Stimulated activated CD4-positive, alpha-beta T cell treated with anti-CD3 and anti-CD28 coated beads, Interleukin-4, amount 100 ng/mL, for 1 hour (primary cell): ENCODE data around the gene PALM3.

Experiments
- DNase-seq: peaks from one replicate; pipeline ENCODE4 v3.0.0-alpha.2; 2020

PALM3 gene, protein sequence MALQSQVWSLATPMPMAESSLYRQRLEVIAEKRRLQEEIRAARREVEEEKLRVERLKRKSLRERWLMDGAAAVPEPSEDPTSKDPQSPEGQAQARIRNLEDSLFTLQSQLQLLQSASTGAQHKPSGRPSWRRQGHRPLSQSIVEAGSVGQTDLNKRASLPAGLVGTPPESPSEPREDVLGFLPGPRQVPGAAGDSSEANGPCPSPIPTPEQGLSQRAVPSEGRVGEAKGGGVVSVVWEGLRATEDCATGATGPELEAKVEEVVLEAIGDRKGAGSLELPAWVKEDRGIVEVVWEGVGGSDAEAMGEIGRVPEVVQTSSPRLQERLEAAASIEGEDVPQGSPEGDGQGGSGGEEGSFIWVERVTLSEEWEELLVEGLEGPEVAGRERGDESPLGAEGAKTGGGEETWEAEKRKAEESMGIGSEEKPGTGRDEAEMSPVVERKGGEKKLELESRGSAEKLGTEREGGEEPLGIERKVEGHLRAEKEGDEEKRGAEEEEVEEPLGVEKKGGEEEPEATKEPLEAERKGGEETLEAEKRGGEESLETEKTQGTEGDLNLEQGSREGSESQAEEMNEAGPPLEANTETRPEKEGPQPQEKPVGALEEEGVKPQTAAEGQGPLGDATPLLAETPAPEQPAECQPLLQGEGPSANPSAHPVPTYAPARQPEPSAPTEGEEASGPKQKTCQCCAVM

GRCh38 chr19:14061751-14062557, at the start of gene PALM3:
Gene PALM3, minus strand, starts transcription at chr19:14062076. Its CDS starts 96 bp downstream, at chr19:14061980.
- DNase-seq = no peak

- DNase-seq = no peak
Measured at GRCh38 chr19:14111486-14111885, 49.6 kb upstream of the PALM3 start.

GRCh38 chr19:14110650-14111049, 48.8 kb upstream of the PALM3 start:
- no peak for DNase-seq

DNA sequence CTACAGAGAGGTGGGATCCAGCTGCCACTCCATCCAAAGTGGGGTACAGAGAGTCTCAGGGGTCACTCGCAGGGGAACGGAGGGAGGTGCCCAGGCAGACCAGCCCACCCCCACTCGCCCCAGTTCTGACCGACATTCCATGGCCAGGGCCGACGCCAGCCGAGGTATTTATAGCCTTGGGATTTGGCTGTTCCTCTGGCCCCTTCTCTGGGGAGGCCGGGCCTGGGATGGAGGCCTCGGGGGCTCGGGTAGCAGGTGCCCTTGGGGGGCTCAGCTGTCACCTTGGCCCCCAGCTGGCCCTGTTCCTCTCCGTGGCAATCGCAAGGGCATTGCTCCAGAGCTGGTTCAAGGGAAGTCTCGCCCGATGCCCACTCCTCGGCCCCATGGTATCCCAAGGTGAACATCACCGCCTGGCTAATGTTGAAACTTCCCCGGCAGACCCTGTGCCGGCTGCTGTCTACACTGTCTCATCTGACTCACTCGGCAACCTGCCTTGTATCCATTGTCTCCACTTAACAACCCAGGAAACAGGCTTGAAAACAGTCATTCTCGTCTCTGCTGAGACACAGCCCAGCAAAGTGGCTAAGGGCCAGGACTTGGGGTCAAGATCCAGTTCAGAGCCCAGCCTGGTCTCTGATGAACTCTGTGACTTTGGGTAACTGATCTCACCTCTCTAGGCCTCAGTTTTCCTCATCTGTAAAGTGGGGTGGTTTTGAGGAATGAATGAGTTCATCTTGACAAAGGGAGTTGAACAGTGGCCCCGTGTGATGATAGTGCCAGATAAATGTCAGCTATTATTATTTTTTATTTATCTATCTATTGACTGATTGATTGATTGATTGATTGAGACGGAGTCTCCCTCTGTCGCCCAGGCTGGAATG, 45.9 kb upstream of the PALM3 start:
- no peak for DNase-seq

DNA sequence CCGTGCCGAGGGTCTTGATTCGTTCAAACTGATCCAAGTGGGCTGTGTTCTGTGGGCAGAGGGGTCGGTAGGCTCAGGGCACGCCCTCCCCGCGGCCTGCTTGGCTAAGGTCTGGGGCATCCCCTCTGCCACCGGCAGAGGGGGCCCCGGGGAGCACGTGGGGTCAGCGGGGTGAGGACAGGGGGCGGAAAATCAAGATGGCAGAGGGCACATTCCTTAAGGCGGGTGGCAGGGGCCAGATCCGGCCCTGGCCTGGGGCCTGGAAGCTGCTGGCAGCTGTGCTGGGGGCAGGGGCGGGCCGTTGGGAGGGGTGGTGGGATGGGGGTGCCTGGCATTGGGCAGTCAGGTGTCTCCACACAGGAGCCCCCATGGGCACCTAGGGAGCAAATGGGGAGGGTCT, 45.0 kb upstream of the PALM3 start:
- no peak for DNase-seq

DNA sequence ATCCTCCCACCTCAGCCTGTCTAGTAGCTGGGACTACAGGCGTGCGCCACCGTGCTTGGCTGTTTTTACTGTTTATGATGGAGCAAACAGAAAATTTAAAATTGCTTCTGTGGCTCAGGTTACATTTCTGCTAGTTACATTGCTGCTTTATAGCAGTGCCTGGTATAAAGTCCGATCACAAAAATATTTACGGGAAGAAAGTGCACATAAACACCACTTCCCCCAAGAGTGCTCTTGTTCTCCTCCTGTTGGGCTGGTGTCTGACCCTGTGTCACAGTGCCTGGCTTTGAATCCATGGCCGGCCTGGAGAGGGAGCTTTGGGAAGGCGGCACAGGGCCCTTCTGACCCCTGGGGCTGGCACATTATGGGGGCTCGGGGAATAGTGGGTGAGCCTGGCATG, 43.8 kb upstream of the PALM3 start:
- no peak for DNase-seq

- no peak for DNase-seq
Measured at GRCh38 chr19:14103310-14103709, 41.4 kb upstream of the PALM3 start.

DNA sequence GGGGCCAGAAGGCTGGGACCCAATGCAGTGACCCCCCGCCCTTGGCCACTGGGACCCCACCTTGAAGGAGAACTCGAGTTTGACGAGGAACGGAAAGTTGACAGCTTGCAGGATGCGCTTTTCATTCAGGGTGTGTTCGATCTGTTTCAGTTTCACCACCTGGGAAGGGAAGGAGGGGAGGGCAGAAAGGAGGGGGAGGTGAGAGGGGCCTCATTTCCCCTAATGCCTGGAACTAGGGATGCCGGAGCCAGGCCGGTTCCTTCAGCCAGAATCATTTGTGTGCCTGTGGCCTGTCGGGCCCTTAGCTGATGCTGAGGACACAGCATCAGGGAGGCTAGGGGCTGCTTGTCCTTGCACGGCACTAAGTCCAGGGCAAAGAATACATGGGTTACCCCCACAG, 40.9 kb upstream of the PALM3 start:
- no peak for DNase-seq

- no peak for DNase-seq
Measured at GRCh38 chr19:14102102-14102696, 40.3 kb upstream of the PALM3 start.

- DNase-seq = no peak
Measured at GRCh38 chr19:14101003-14101545, 39.2 kb upstream of the PALM3 start.

DNA sequence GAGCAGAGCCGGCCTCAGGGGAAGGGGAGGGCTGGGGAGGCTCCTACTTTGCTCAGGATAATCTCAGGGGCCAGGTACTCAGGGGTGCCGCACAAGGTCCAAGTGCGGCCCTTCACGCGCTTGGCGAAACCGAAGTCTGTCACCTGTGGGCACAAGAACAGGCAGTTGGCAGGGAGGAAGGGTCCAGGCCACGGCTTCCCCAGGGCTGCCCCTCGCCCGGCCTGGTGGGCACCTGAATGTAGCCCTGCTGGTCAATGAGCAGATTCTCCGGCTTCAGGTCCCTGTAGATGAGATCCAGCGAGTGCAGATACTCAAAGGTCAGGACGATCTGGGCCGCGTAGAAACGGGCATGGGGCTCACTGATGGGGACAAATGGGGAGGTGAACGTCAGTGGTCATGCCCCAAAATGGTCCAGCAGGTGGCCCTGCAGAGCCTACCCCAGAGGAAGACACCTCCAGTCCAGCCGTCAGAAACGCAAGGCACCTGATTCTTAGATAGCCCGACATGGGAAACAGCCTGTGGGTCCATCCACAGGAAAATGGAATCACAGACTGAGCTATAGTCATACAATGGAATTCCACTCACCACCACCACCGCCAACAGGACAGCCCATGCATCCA, 35.8 kb upstream of the PALM3 start:
- no peak for DNase-seq

DNA sequence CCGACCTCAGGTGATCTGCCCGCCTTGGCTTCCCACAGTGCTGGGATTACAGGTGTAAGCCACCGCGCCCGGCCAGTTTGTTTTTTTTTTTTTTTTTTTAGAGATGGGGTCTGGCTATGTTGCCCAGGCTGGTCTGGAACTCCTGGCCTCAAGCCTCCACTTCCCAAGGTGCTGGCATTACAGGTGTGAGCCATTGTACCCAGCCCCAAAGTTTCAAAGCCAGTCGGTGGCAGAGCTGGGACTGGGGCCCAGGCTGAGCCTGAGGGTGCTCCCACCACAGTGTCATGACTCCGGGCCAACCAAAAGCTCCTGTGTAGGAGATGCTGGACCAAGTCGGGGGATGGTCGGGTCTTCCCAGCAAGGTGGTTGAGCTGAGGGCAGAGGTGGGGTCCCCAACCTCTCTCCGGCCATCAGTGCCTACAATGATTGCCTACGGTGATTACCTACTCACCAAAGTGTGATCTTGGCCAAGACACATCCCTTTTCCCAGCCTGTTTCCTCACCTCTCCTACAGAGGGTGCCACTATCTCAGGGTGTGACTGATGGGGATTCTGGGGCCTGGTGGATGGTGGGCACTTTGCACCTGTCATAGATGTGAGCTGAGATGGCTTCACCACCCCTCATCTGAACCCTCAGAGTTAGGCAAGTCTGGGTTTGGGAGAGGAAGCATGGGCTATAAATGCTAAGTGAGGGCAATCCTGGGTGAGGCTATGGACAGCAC, 34.6 kb upstream of the PALM3 start:
- no peak for DNase-seq

GRCh38 chr19:14094854-14095253, 33.0 kb upstream of the PALM3 start:
- no peak for DNase-seq

- no peak for DNase-seq
Measured at GRCh38 chr19:14093117-14093823, 31.4 kb upstream of the PALM3 start.

- DNase-seq = peak; percentile 42
Measured at GRCh38 chr19:14091813-14092462, 30.1 kb upstream of the PALM3 start.

DNA sequence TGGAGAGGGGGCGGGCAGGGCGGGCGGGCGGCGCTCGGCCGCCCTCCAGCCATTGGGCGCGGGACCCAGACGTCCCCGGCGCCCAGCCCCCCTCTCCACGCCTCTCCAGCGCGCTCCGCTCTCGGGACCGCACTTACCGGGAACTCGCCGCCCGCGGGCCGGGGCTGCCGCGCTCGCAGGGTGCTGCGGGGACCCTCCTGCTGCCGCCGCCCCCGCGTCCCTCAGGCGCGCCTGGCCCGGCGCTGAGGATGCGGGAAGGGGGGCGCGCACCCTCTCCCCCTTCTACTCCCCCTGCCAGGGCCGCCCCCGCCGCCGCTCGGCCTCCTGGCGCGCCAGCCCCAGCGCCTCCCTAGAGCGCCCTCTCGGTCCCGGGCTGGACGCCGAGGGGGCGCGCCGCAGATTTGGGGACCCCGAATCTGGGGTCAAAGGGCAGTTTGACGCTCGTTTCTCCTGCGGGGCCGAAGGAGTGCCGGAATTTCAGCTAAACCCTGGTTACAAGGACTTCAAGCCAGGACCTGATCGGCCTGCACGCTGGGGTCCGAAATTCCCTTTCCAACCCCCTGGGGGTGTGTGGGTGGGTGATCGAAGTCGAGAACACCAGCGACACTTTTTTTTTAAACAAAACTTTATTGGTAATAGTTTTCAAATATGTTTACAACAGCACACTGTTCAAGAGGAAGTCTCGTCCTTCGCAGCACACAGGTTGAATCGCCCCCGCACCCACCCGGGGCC, 29.4 kb upstream of the PALM3 start:
- DNase-seq = peak; percentile 56

- DNase-seq = peak; percentile 85
Measured at GRCh38 chr19:14090509-14091080, 28.7 kb upstream of the PALM3 start, which contains the start of gene SAMD1. Gene SAMD1, minus strand, starts transcription at chr19:14090751.
